ENCODE measurements around the gene ST14. TPM values are rescaled to one million over a fixed set of nuclear protein-coding genes. Genes with fewer than 3 reads are reported as not detected.

The ST14 gene
- total and polyA plus RNA-seq, 10 of the 15 experiments (the other 5 are each of a cell fraction or from before 2014, with no cell fraction given), result 0.02 to 3.9 (median 0.73) TPM; not detected in 2

DNA sequence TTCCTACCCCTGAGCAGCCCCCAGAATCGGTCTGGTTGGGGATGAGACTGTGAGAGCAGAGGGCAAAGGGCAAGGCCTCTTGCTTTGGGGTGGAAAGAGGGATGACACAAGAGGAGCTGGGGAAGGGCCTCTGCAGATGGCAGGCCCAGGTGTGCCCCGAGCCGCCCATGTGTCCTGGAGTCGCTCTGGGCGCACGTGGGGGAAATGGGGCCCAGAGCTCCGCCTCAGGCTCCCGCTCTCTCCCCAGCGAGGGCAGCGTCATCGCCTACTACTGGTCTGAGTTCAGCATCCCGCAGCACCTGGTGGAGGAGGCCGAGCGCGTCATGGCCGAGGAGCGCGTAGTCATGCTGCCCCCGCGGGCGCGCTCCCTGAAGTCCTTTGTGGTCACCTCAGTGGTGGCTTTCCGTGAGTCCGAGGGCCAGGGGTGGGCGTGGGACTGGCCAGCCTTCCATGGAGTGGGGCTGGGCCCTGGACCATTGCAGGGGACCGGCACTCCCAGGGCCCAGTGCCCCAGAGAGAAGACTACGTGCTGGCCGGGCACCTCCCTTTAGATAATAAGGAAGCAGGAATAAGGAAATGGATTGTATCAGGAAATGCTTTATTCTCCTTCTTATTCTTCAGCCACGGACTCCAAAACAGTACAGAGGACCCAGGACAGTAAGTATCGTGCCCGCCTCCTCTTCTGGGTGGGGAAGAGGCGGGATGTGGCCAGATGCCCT is 30.1 kb downstream of the ST14 start:
- no peak overlapping the region for H3K4me2 ChIP-seq (ENCODE audit: control insufficient read depth, insufficient read depth)
- H3K27ac ChIP-seq (ENCODE audit: control insufficient read depth, insufficient read depth), result no peak overlapping the region
- H3K27me3 ChIP-seq (replicated peaks in 1 of 2; ENCODE audit: control insufficient read depth in 2 of 2, insufficient read depth in 2 of 2, low read length in 1 of 2), result no peaks in the 10 kb centered on the region
- ChIA-PET CTCF (no interaction called here), RAD21 (ENCODE audit: unreplicated experiment) (no interaction called here), POLR2A (no interaction called here), SMC1A (ENCODE audit: uncharacterized antibody, unreplicated experiment) (no interaction called here)
- no peak overlapping the region for H2AFZ ChIP-seq (ENCODE audit: control insufficient read depth, low read depth, low read length)
- H3K9ac ChIP-seq (ENCODE audit: control insufficient read depth, insufficient read depth, low read length), result no peak overlapping the region
- no peak for FAIRE-seq
- H3K9me3 ChIP-seq (replicated peaks; ENCODE audit: control insufficient read depth, insufficient read depth, low read length), result no peaks in the 10 kb centered on the region
- no peak for ATAC-seq
- no peaks in the 10 kb centered on the region for H4K20me1 ChIP-seq (ENCODE audit: control insufficient read depth, insufficient read depth)
- BruUV-seq (replicated peaks), result no TSS peak
- H3K36me3 ChIP-seq (ENCODE audit: control insufficient read depth in 2 of 2, insufficient read depth in 2 of 2, low read length in 1 of 2), result no peaks in the 10 kb centered on the region
- no peak overlapping the region for H3K4me3 ChIP-seq
- in situ Hi-C loops (cut with MboI) (no loop called here), intact Hi-C loops (cut with micrococcal nuclease; ENCODE audit: unreplicated experiment) (no loop called here)
- WGBS (ENCODE audit: insufficient coverage, insufficient replicate concordance, low lambda C conversion rate, missing lambda C conversion rate), result 37% methylated on average over 26 of the region's 32 CpGs
- H3K79me2 ChIP-seq (ENCODE audit: control insufficient read depth, insufficient read depth, low read length), result no peaks in the 10 kb centered on the region
- H3K4me1 ChIP-seq (ENCODE audit: control insufficient read depth, insufficient read depth, low read length), result no peaks in the 10 kb centered on the region
- no peak for DNase-seq (ENCODE audit: low read depth, low spot score)
- no peak for TF ChIP-seq NFXL1 (IDR thresholded peaks at IDR 0.05; ENCODE audit: borderline replicate concordance)
- TF ChIP-seq BHLHE40 (IDR thresholded peaks at IDR 0.05; ENCODE audit: borderline replicate concordance in 1 of 2, low read depth in 2 of 2, low read length in 1 of 2), result no peak
- TF ChIP-seq, protein P1, sequence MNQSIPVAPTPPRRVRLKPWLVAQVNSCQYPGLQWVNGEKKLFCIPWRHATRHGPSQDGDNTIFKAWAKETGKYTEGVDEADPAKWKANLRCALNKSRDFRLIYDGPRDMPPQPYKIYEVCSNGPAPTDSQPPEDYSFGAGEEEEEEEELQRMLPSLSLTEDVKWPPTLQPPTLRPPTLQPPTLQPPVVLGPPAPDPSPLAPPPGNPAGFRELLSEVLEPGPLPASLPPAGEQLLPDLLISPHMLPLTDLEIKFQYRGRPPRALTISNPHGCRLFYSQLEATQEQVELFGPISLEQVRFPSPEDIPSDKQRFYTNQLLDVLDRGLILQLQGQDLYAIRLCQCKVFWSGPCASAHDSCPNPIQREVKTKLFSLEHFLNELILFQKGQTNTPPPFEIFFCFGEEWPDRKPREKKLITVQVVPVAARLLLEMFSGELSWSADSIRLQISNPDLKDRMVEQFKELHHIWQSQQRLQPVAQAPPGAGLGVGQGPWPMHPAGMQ (IDR thresholded peaks at IDR 0.05; ENCODE audit: borderline replicate concordance), result no peak
- no peak for TF ChIP-seq SIX5 (IDR thresholded peaks at IDR 0.05; ENCODE audit: low read depth, low read length, severe bottlenecking)
- no peak for TF ChIP-seq RBBP5 (conservative IDR thresholded peaks at IDR 0.05)
- TF ChIP-seq EED (IDR thresholded peaks at IDR 0.05; ENCODE audit: low read depth), result no peak
- TF ChIP-seq, protein P2, sequence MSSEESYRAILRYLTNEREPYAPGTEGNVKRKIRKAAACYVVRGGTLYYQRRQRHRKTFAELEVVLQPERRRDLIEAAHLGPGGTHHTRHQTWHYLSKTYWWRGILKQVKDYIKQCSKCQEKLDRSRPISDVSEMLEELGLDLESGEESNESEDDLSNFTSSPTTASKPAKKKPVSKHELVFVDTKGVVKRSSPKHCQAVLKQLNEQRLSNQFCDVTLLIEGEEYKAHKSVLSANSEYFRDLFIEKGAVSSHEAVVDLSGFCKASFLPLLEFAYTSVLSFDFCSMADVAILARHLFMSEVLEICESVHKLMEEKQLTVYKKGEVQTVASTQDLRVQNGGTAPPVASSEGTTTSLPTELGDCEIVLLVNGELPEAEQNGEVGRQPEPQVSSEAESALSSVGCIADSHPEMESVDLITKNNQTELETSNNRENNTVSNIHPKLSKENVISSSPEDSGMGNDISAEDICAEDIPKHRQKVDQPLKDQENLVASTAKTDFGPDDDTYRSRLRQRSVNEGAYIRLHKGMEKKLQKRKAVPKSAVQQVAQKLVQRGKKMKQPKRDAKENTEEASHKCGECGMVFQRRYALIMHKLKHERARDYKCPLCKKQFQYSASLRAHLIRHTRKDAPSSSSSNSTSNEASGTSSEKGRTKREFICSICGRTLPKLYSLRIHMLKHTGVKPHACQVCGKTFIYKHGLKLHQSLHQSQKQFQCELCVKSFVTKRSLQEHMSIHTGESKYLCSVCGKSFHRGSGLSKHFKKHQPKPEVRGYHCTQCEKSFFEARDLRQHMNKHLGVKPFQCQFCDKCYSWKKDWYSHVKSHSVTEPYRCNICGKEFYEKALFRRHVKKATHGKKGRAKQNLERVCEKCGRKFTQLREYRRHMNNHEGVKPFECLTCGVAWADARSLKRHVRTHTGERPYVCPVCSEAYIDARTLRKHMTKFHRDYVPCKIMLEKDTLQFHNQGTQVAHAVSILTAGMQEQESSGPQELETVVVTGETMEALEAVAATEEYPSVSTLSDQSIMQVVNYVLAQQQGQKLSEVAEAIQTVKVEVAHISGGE (CRISPR knock-in tag; IDR thresholded peaks at IDR 0.05), result no peak
- no peak for TF ChIP-seq MYB (IDR thresholded peaks at IDR 0.05; ENCODE audit: borderline replicate concordance, low read depth, low read length)
- no peak for TF ChIP-seq DPF2 (IDR thresholded peaks at IDR 0.05)
- TF ChIP-seq GATAD2B (conservative IDR thresholded peaks at IDR 0.05; ENCODE audit: low read depth), result no peak
- TF ChIP-seq NBN (IDR thresholded peaks at IDR 0.05), result no peak
- TF ChIP-seq KLF5 (IDR thresholded peaks at IDR 0.05; ENCODE audit: partially characterized antibody), result no peak
- no peak for TF ChIP-seq HDAC6 (IDR thresholded peaks at IDR 0.05; ENCODE audit: unreplicated experiment)
- TF ChIP-seq ZZZ3 (IDR thresholded peaks at IDR 0.05; ENCODE audit: control insufficient read depth, insufficient read length, low read depth), result no peak
- no peak for TF ChIP-seq EP300 (IDR thresholded peaks at IDR 0.05; ENCODE audit: borderline replicate concordance in 1 of 2, control insufficient read depth in 1 of 2, low read depth in 2 of 2, low read length in 2 of 2)
- TF ChIP-seq, protein P3, sequence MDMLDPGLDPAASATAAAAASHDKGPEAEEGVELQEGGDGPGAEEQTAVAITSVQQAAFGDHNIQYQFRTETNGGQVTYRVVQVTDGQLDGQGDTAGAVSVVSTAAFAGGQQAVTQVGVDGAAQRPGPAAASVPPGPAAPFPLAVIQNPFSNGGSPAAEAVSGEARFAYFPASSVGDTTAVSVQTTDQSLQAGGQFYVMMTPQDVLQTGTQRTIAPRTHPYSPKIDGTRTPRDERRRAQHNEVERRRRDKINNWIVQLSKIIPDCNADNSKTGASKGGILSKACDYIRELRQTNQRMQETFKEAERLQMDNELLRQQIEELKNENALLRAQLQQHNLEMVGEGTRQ (IDR thresholded peaks at IDR 0.05; ENCODE audit: borderline replicate concordance, low read depth, low read length), result no peak

Measured in GM12878 (cell line).